HuH-7.5 (cell line): ENCODE measurements around the gene NPAS3.
A peak's percentile ranks its signal among the peaks of the same experiment; 100 is the strongest.

Source experiments
- DNase-seq: peaks from one replicate; pipeline ENCODE4 v3.0.0; 2011; ENCODE audit warnings: low spot score

NPAS3 gene

GRCh38 chr14:33449268-33449667, 510.6 kb downstream of the NPAS3 start:
- DNase-seq: no peak

GRCh38 chr14:33449703-33450395, 511.2 kb downstream of the NPAS3 start:
- no peak for DNase-seq

GRCh38 chr14:33450416-33450815, 511.7 kb downstream of the NPAS3 start:
- DNase-seq: no peak

GRCh38 chr14:33451211-33451610, 512.5 kb downstream of the NPAS3 start:
- DNase-seq: no peak

GRCh38 chr14:33452995-33453394, 514.3 kb downstream of the NPAS3 start:
- no peak for DNase-seq

GRCh38 chr14:33454022-33454595, 515.4 kb downstream of the NPAS3 start:
- no peak for DNase-seq

GRCh38 chr14:33454707-33455106, 516.0 kb downstream of the NPAS3 start:
- no peak for DNase-seq

- DNase-seq: no peak
Measured at GRCh38 chr14:33455654-33456345, 517.1 kb downstream of the NPAS3 start.

GRCh38 chr14:33457021-33457420, 518.3 kb downstream of the NPAS3 start:
- DNase-seq: no peak

- no peak for DNase-seq
Measured at GRCh38 chr14:33457617-33458016, 518.9 kb downstream of the NPAS3 start.

GRCh38 chr14:33460164-33460563, 521.5 kb downstream of the NPAS3 start:
- DNase-seq: no peak

GRCh38 chr14:33461036-33461435, 522.4 kb downstream of the NPAS3 start:
- DNase-seq: no peak

- DNase-seq: no peak
Measured at GRCh38 chr14:33463731-33464130, 525.1 kb downstream of the NPAS3 start.

GRCh38 chr14:33464254-33464962, 525.7 kb downstream of the NPAS3 start:
- no peak for DNase-seq

GRCh38 chr14:33465846-33466700, 527.4 kb downstream of the NPAS3 start:
- DNase-seq: no peak

- DNase-seq: no peak
Measured at GRCh38 chr14:33467971-33468370, 529.3 kb downstream of the NPAS3 start.

- no peak for DNase-seq
Measured at GRCh38 chr14:33469898-33470297, 531.2 kb downstream of the NPAS3 start.

GRCh38 chr14:33471776-33472175, 533.1 kb downstream of the NPAS3 start:
- DNase-seq: no peak

GRCh38 chr14:33475623-33476022, 536.9 kb downstream of the NPAS3 start:
- peak; percentile 2 for DNase-seq

GRCh38 chr14:33477797-33478196, 539.1 kb downstream of the NPAS3 start:
- no peak for DNase-seq

- DNase-seq: no peak
Measured at GRCh38 chr14:33480071-33480886, 541.6 kb downstream of the NPAS3 start.
